ENCODE results near the gene YTHDC2. TPM values are rescaled to one million over a fixed set of nuclear protein-coding genes. Genes with fewer than 3 reads are reported as not detected.

YTHDC2 gene
- total RNA-seq, 1 experiment from 2014 or later = 24.6 TPM

DNA sequence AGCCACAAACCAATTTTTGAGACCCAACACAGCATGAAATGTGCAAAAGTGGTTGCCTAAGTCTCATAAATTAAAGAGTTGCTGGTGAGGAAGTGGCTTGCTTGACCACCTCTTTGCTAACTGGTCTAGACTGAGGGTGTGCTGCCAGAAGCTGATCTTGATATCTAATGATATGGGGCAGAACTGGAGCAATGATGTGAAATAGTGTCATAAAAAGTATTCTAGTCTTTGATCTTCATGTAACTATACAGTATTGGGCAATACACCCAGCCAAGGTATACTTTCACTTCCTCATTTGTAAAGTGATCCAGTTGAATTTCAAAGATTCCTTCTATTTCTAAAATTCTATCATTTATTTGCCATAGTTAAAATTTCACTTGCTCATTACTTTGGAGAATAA lies 5.9 kb upstream of the YTHDC2 start:
- Mint-ChIP-seq H3K4me3 (ENCODE audit: unreplicated experiment) (no peak overlapping the region), H3K9me3 (ENCODE audit: unreplicated experiment) (no peaks in the 10 kb centered on the region), H3K36me3 (ENCODE audit: insufficient read depth, unreplicated experiment) (no peaks in the 10 kb centered on the region), H3K27me3 (ENCODE audit: insufficient read depth, unreplicated experiment) (no peaks in the 10 kb centered on the region), H3K4me1 (ENCODE audit: insufficient read depth, unreplicated experiment) (peaks cover 16% of the 10 kb centered on the region), H3K27ac (ENCODE audit: low read depth, unreplicated experiment) (no peak overlapping the region)
- no TSS peak for BruUV-seq (replicated peaks)
- ChIA-PET CTCF (interaction anchor here (0.6 to 9.0 kb wide), 4 partner anchors 17 to 511 kb away, joined by 3 to 109 read pairs (median 8); no protein-coding TSS in a partner anchor), POLR2A (interaction anchor here (1.5 kb wide), 1 partner anchor 19 kb away, joined by 4 read pairs; the partner anchor contains the start of gene MCC)
- DNase-seq (ENCODE audit: unreplicated experiment) = no peak
- intact Hi-C loops (cut with micrococcal nuclease) = no loop called here
- TF ChIP-seq, protein P1, sequence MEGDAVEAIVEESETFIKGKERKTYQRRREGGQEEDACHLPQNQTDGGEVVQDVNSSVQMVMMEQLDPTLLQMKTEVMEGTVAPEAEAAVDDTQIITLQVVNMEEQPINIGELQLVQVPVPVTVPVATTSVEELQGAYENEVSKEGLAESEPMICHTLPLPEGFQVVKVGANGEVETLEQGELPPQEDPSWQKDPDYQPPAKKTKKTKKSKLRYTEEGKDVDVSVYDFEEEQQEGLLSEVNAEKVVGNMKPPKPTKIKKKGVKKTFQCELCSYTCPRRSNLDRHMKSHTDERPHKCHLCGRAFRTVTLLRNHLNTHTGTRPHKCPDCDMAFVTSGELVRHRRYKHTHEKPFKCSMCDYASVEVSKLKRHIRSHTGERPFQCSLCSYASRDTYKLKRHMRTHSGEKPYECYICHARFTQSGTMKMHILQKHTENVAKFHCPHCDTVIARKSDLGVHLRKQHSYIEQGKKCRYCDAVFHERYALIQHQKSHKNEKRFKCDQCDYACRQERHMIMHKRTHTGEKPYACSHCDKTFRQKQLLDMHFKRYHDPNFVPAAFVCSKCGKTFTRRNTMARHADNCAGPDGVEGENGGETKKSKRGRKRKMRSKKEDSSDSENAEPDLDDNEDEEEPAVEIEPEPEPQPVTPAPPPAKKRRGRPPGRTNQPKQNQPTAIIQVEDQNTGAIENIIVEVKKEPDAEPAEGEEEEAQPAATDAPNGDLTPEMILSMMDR (IDR thresholded peaks at IDR 0.05; ENCODE audit: unreplicated experiment) = no peak

DNA sequence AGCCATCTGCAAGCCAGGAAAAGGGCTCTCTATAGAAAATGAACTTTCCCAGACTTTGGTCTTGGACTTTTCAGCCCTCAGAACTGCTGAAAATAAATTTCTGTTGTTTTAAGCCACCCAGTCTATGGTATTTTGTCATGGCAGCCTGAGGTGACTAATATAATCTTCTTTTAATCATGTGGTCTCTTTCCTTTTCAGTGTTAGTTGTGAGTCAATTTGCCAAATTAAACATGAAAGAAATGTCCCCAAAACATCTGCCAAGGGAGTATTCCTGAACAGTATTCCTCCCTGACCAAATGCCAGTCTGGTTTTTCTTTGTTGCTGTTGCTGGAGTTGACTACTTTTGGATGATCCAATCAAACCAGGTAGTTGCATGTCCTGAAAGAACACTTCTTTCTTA lies 4.7 kb upstream of the YTHDC2 start:
- BruUV-seq (replicated peaks) = no TSS peak
- H3K36me3 Mint-ChIP-seq (ENCODE audit: insufficient read depth, unreplicated experiment) = no peaks in the 10 kb centered on the region
- CTCF ChIA-PET = interaction anchor here (5.9 to 9.0 kb wide), 3 partner anchors 128 to 512 kb away, joined by 73 to 109 read pairs (median 77); no protein-coding TSS in a partner anchor
- H3K27ac Mint-ChIP-seq (ENCODE audit: low read depth, unreplicated experiment) = no peak overlapping the region
- peaks cover 25% of the 10 kb centered on the region for H3K4me1 Mint-ChIP-seq (ENCODE audit: insufficient read depth, unreplicated experiment)
- intact Hi-C loops (cut with micrococcal nuclease) = no loop called here
- DNase-seq (ENCODE audit: unreplicated experiment) = no peak
- TF ChIP-seq, protein P1 (IDR thresholded peaks at IDR 0.05; ENCODE audit: unreplicated experiment) = no peak
- H3K27me3 Mint-ChIP-seq (ENCODE audit: insufficient read depth, unreplicated experiment) = no peaks in the 10 kb centered on the region
- no peaks in the 10 kb centered on the region for H3K9me3 Mint-ChIP-seq (ENCODE audit: unreplicated experiment)
- POLR2A ChIA-PET = interaction anchor here (0.6 to 2.9 kb wide), 4 partner anchors 21 to 512 kb away, joined by 3 to 25 read pairs (median 8); partner anchors contain the start of gene MCC
- H3K4me3 Mint-ChIP-seq (ENCODE audit: unreplicated experiment) = no peak overlapping the region

DNA sequence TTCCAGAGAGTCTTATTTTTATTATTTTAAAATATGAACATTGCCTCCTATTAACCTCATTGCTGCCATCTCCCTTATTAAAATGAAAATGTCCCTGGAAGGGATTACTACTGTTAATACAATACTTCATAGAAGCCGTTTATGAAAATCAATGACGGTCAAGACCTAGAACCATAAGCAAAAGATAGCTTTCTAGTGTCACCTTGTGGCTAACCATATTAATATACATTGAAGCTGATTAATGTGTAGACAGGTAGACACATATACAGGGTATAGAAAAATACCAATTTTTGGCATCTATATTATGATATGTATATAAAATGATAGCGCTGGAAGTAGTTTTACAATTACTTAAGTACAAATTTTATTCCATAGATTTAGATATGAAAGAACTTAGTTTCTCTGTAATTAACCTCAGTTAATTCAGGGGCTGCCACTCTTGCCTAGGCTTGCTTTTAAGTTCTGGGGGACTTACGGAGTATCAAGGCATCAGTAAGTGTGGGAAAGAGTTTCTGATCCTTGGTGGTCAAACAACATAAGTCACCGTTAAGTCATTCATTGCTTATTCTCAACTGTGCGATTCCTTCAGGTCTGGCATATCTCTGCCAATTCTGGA lies 2.5 kb upstream of the YTHDC2 start:
- peaks cover 35% of the 10 kb centered on the region for H3K4me1 Mint-ChIP-seq (ENCODE audit: insufficient read depth, unreplicated experiment)
- no peaks in the 10 kb centered on the region for H3K27me3 Mint-ChIP-seq (ENCODE audit: insufficient read depth, unreplicated experiment)
- no TSS peak for BruUV-seq (replicated peaks)
- H3K36me3 Mint-ChIP-seq (ENCODE audit: insufficient read depth, unreplicated experiment) = no peaks in the 10 kb centered on the region
- TF ChIP-seq, protein P1 (IDR thresholded peaks at IDR 0.05; ENCODE audit: unreplicated experiment) = peak; percentile 66
- POLR2A ChIA-PET = interaction anchor here (0.6 to 4.2 kb wide), 14 partner anchors 11 to 535 kb away, joined by 3 to 25 read pairs (median 4); partner anchors contain the start of genes DCP2 and MCC
- H3K4me3 Mint-ChIP-seq (ENCODE audit: unreplicated experiment) = no peak overlapping the region
- intact Hi-C loops (cut with micrococcal nuclease) = loop anchor here (1.0 to 5.0 kb wide), 8 partner anchors 132 to 959 kb away; partner anchors contain the start of gene DCP2
- CTCF ChIA-PET = interaction anchor here (0.6 to 9.0 kb wide), 36 partner anchors 8 to 526 kb away, joined by 3 to 109 read pairs (median 5); partner anchors contain the start of gene MCC
- DNase-seq (ENCODE audit: unreplicated experiment) = peak; percentile 70
- H3K27ac Mint-ChIP-seq (ENCODE audit: low read depth, unreplicated experiment) = no peak overlapping the region
- no peaks in the 10 kb centered on the region for H3K9me3 Mint-ChIP-seq (ENCODE audit: unreplicated experiment)

DNA sequence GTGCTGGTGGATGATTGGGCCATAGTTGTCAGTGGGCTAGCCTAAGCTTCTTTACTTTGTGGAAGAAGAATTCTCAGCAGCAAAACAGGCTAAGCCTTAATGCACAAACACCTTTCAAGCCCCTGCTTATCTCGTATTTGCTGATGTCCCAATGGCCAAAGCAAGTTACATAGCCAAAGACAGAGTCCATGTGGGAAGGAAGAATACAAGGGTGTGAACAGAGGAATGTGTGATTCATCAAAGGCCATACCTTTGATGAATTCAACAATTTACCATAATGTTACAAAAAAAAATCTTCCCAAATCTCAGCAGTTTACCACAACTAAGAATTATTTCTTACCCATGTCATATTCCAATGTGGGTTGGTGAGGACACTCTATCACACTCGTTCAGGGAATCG lies 1.2 kb upstream of the YTHDC2 start:
- Mint-ChIP-seq H3K4me3 (ENCODE audit: unreplicated experiment) (no peak overlapping the region), H3K27ac (ENCODE audit: low read depth, unreplicated experiment) (no peak overlapping the region), H3K9me3 (ENCODE audit: unreplicated experiment) (no peaks in the 10 kb centered on the region), H3K36me3 (ENCODE audit: insufficient read depth, unreplicated experiment) (no peaks in the 10 kb centered on the region), H3K4me1 (ENCODE audit: insufficient read depth, unreplicated experiment) (peaks cover 44% of the 10 kb centered on the region), H3K27me3 (ENCODE audit: insufficient read depth, unreplicated experiment) (no peaks in the 10 kb centered on the region)
- intact Hi-C loops (cut with micrococcal nuclease) = loop anchor here (5.0 kb wide), 4 partner anchors 350 to 960 kb away; partner anchors contain the start of gene DCP2
- no peak for DNase-seq (ENCODE audit: unreplicated experiment)
- POLR2A ChIA-PET = interaction anchor here (0.6 to 5.2 kb wide), 6 partner anchors 18 to 517 kb away, joined by 3 to 37 read pairs (median 4); partner anchors contain the start of gene MCC
- TF ChIP-seq, protein P1 (IDR thresholded peaks at IDR 0.05; ENCODE audit: unreplicated experiment) = no peak
- no TSS peak for BruUV-seq (replicated peaks)
- CTCF ChIA-PET = interaction anchor here (0.6 to 9.0 kb wide), 14 partner anchors 9 to 1005 kb away, joined by 3 to 109 read pairs (median 4); partner anchors contain the start of gene MCC
